GM19193 (cell line): ENCODE measurements around the gene PCDHGA9.

Experiments
- POLR2A ChIP-seq: IDR thresholded peaks from 4 replicates; pipeline ENCODE4 v1.6.1; 2011; ENCODE audit not compliant: insufficient read depth, insufficient read length; ENCODE audit errors: extremely low read depth

Gene PCDHGA9

DNA sequence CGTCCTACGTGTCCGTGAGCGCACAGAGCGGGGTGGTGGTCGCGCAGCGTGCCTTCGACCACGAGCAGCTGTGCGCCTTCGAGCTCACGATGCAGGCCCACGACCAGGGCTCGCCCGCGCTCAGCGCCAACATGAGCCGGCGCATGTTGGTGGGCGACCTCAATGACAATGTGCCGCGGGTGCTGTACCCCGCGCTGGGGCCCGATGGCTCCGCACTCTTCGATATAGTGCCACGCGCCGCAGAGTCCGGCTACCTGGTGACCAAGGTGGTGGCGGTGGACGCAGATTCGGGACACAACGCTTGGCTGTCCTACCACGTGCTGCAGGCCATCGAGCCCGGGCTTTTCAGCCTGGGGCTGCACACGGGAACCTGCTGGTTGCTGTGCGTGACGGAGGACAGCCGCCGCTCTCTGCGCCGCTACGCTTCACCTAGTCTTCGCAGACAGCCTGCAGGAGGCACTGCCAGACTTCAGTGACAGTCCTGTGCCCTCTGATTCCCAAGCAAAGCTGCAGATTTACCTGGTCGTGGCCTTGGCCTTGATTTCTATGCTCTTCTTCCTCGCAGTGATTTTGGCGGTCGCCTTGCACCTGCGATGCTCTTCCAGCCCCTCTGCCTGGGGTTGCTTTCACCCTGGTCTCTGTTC is 25.3 kb downstream of the PCDHGA9 start:
- TF ChIP-seq POLR2A = no peak

DNA sequence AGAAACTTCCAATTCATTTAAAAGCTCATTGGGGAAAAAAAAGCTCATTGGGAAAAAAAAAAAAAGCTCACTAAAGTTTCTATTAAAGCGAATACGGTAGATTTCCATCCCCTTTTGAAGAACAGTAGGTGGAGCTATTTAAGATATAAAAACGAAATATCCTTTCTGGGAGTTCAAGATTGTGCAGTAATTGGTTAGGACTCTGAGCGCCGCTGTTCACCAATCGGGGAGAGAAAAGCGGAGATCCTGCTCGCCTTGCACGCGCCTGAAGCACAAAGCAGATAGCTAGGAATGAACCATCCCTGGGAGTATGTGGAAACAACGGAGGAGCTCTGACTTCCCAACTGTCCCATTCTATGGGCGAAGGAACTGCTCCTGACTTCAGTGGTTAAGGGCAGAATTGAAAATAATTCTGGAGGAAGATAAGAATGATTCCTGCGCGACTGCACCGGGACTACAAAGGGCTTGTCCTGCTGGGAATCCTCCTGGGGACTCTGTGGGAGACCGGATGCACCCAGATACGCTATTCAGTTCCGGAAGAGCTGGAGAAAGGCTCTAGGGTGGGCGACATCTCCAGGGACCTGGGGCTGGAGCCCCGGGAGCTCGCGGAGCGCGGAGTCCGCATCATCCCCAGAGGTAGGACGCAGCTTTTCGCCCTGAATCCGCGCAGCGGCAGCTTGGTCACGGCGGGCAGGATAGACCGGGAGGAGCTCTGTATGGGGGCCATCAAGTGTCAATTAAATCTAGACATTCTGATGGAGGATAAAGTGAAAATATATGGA is 27.9 kb downstream of the PCDHGA9 start, which contains the start of gene PCDHGA12:
PCDHGA12 (plus strand) TSS at position 176 of the 782 bp plus-strand sequence; CDS start at position 429, 253 bp downstream.
- TF ChIP-seq POLR2A = no peak

GRCh38 chr5:141431286-141431685 is 28.7 kb downstream of the PCDHGA9 start:
- no peak for TF ChIP-seq POLR2A

- no peak for TF ChIP-seq POLR2A
Measured at GRCh38 chr5:141434006-141434405, 31.4 kb downstream of the PCDHGA9 start.

- TF ChIP-seq POLR2A = no peak
Measured at GRCh38 chr5:141437221-141437620, 34.6 kb downstream of the PCDHGA9 start.

- TF ChIP-seq POLR2A = no peak
Measured at GRCh38 chr5:141439411-141440141, 37.0 kb downstream of the PCDHGA9 start.

DNA sequence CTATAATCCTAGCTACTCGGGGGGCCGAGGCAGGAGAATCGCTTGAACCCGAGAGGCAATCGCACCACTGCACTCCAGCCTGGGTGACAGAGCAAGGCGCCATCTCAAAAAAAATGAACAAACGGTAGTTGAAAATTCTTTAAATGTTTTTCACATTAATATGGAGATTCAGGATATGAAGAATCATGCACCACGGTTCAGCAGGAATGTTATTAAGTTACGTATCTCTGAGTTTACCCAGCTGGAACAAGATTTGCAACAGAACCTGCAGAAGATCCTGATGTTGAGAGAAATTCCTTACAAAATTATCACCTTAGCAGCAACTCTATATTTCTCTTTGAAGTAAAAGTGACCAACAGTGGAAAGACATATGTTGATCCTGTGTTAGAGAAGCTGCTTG is 37.8 kb downstream of the PCDHGA9 start:
- TF ChIP-seq POLR2A = no peak

DNA sequence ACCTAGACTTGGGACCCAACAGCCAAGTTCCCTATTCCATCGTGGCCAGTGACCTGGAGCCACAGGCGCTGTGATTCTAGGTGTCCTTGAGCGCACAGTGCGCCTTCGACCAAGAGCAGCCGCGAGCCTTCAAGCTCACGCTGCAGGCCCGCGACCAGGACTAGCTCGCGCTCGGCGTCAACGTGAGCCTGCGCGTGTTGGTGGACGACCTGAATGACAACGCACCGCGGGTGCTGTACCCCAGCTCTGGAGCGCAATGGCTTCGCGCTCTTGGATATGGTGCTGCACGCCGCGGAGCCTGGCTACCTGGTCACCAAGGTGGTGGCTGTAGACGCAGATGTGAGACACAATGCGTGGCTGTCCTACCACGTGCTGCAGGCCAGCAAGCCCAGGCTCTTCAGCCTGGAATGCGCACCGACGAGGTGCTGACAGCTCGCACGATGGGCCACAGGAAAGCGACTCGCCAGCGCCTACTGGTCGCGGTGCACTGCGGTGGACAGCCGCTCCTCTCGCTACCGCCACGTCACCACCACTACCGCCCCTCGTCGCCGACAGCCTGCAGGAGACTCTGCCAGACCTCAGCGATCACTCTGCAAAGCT is 39.1 kb downstream of the PCDHGA9 start:
- no peak for TF ChIP-seq POLR2A
